Forelimb muscle (tissue), 1 donor: ENCODE measurements around the gene TBC1D14. TPM values are rescaled to one million over a fixed set of nuclear protein-coding genes. Genes with fewer than 3 reads are reported as not detected.

Experiments
- DNase-seq: peaks from one replicate; pipeline ENCODE4 v3.0.0-alpha.2; 2013; ENCODE audit warnings: low read depth
- polyA plus RNA-seq: library from polyadenylated mRNA; unstranded; fragments of 120-200 nt; gene quantifications from one replicate; pipeline ENCODE4 v1.2.1, GENCODE V29; 2013; ENCODE audit not compliant: insufficient read length

The TBC1D14 gene
- polyA plus RNA-seq, 1 donor, result 37.0 TPM

DNA sequence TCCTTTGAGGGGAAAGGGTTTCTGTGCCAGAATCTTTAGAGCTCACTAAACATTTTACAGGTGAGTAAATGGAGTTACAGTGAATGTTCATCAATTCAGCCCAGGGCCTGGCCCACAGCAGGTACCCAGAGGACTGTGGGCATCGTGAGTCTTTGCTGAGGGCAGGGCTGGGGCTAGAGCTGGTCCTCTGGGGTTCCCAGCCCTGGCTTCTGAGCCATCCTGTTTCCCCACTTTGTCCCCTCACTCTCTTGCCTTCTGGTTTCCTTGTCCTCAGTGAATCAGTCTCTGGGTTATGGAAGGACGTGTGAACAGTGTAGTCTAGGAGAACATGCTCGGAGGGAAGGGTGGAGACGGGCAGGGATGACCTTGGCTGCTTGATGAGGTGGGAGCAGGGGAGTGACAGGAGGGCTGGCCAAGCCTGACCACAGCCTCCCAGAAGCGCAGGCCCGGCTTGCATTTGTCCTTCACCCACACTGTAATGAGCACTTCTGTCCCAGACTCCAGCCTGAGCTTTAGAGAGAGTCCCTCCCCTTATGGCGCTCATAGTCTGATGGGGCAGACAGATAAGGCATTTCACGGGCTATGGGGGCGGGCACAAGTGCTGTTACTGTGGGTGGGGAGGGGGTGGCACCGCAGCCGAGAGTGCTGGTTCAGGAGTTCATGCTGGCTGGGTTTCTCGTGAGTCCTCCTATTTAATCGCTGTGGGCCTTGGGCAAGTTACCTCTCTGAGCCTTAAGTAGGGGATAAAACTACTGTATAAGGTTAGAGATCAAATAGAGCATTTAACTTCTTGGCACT, 17.3 kb downstream of the TBC1D14 start:
- DNase-seq, result no peak

- DNase-seq, result no peak
These were observed 18.5 kb downstream of the TBC1D14 start for GRCh38 chr4:6928081-6928480.

DNA sequence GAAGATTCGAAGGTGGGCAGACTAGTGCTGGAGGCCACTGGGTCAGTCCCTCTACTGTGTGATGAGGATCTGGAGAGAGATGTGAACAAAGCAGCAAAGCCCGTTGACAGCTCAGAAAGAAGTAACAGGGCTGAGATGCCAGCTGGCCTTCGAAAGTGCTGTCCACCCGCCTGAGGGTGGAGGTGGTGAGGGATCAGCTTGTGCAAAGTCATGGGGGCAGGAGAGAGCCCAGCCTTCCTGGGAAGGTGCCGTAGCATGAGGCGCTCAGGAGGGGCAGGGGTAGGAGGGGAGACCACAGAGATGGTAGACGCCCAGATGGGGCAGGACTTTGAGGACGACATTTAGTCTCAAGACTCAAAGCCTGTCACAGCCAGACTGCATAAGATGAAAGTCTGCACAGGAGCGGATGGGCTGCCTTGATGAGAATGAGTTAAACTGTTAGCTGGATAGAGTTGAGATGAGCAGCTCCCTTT, 19.7 kb downstream of the TBC1D14 start:
- DNase-seq, result no peak

- DNase-seq, result no peak
These were observed 20.3 kb downstream of the TBC1D14 start for GRCh38 chr4:6929812-6930464.

- no peak for DNase-seq
These were observed 22.8 kb downstream of the TBC1D14 start for GRCh38 chr4:6932475-6932874.

DNA sequence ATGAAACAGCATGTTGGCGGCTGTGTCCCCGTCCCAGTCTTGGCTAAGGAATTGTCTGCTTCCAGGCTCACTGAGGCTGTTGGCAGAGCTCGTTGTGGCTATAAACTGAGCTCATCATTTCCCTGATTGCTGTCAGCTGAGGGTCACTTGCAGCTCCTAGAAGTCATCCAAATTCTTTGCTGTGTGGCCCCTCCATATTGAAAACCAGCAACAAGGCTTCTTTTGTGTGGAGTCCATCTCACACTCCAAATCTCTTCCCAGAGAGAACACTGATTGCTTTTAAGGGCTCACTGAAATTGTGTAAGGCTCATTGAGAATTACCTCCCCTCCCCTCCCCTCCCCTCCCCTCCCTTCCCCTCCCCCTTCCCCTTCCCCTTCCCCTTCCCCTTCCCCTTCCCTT, 23.3 kb downstream of the TBC1D14 start:
- DNase-seq, result no peak

DNA sequence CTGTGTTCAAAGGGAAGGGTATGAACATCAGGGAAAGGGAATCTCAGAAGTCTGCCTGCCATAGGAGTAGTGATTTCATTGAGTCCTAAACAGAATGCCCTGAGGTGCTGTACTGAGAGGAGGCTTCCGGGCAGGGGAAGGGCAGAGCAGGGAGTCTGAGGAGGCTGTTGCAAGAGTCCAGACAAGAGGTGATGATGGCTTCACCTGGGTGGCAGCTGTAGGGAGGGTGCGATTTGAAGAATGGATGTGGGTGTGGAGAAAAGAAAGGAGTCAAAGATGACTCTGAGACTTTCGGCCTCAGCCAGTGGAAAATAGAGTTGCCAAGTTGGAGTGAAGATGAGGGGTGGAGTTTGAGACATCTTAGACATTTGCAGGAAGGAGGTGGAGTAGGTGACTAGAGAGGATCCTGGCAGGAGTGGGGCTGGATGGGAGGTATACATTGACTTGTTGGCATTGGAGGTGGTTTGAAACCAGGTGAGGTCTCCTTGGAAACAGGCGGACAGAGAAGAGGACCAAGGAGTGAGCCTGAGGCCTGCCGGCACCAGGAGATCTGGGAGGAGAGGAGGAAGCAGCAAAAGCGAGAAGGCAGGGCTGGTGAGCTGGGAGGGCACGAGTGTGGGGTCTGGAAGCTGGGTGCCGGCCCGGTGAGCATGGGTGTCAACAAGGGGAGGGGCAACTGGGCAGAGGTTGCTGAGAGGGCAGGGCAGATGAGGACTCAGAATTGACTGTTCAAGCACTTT, 24.2 kb downstream of the TBC1D14 start:
- no peak for DNase-seq

DNA sequence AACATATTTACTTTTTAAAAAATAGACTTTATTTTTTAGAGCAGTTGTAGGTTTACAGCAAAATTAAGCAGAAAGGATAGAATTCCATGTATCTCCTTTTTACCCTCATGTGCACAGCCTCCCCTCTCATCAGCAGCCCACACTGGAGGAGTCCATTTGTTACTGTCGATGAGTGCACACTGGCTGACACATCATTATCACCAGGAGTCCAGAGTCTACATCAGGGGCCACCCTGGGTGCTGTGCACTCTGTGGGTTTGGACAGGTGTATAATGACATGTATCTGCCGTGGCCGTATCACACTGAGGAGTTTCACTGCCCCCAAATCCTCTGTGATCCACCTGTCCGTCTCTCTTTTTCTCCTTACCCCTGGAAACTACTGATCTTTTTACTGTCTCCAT, 26.3 kb downstream of the TBC1D14 start:
- DNase-seq, result no peak

DNA sequence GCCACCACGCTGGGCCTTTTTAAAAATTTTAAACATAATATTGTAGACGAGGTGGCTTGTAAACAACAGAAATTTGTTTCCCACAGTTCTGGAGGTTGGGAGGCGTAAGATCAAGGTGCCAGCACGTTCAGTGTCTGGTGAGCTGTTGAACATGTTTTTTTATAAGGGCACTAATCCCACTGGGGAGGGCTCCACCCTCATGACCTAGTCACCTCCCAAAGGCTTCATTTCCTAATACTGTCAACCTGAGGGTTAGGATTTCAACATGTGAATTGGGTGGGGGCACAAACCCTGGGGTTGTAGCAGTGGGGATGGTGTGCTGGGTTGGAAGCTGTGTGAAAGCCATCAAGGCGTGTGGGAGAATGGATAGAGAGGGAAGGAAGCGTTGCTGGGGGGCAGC, 27.6 kb downstream of the TBC1D14 start:
- DNase-seq, result no peak

GRCh38 chr4:6937754-6938153, 28.1 kb downstream of the TBC1D14 start:
- no peak for DNase-seq

- no peak for DNase-seq
These were observed 28.6 kb downstream of the TBC1D14 start for GRCh38 chr4:6938237-6938636.

DNA sequence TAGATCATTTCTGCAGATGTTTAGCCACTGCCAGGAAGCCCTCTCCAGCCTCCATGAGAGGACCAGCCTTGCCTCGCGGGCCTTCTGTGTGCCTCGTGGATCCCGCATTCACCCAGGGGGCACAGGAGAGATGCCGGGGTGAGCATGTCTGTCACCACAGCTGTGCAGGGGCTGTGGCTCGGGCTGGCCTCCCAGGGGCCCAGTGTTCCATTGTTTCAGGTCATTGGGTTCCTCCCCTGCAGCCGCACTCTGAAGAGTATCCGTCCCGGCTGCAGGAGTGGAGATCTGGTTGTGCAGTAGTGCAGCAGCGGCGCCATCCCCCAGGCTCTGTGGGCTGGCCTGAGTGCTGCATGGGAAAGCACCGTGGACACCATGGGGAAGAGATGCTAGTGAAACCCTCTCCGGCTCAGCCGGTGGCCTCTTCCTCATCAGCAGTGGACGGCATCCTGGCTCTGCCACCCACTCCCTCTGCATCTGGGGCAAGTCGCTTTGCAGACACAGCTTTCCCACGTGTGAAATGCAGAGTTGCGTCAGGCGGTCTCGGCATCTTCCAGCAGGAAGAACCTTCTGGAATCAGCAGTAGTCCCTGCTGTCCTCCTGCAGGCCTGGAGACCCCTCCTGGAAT, 29.1 kb downstream of the TBC1D14 start:
- no peak for DNase-seq

GRCh38 chr4:6939761-6940743, 30.4 kb downstream of the TBC1D14 start:
- DNase-seq, result no peak

GRCh38 chr4:6940744-6941137, 31.1 kb downstream of the TBC1D14 start:
- no peak for DNase-seq

- no peak for DNase-seq
These were observed 32.2 kb downstream of the TBC1D14 start for GRCh38 chr4:6941796-6942195.

GRCh38 chr4:6942238-6942800, 32.7 kb downstream of the TBC1D14 start:
- DNase-seq, result no peak

DNA sequence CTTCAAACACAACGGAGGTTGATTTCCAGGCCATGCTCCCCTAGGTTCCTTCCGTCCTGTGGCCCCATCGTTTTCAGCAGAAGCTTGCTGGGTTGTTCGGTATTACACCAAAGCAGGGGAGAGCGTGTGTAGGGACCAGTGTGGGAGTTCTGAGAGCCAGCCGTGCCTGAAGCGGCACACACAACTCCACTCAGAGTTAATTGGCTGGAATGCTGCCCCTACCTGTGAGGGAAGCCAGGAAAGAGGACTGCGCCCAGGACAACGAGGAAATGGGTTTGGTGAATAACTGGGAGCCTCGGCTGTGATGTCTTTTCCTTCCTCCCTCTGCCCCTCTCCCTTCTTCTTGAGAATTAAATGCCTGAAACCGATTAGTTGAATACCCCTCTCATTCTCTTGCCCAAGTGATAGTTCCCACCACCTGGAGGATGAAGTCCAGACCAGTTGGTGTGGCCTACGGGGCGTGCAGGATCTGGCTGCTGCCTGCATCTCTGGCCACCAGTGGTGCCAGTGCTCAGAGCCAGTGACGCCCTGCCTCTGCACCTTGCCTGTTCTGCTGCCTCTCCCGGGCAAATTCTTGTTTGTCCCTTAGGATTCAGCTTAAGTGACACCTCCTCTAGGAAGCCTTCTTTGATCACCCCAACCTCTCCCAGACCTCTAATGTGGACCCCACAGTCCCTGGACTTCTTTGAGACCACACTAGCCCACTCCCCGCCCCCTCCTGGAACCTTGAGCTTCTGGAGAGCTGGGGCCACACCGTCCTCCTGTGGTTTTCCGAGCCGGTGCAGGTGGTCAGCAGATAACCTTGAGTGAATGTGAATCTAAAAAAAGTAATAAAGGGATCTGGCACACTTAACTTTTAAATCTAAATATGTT, 33.6 kb downstream of the TBC1D14 start:
- DNase-seq, result no peak

GRCh38 chr4:6943885-6944225, 34.2 kb downstream of the TBC1D14 start:
- no peak for DNase-seq

- no peak for DNase-seq
These were observed 34.9 kb downstream of the TBC1D14 start for GRCh38 chr4:6944301-6945051.
